ENCODE results near the gene GSTA1.
"Not testable (repeated sequence)": the region's sequence is repeated elsewhere in the genome, so short reads cannot be mapped to it uniquely, and the experiment has no call there.

GSTA1 gene

GRCh38 chr6:52803668-52804255, at the start of gene GSTA1:
TSS of gene GSTA1 (minus strand) at chr6:52803816. CDS start at chr6:52799267, 4,549 bp downstream.
- not testable (repeated sequence) for DNase-seq (ENCODE audit: low read depth)

- no peak for DNase-seq (ENCODE audit: low read depth)
These were observed 45.5 kb upstream of the GSTA1 start for GRCh38 chr6:52849137-52849536.

GRCh38 chr6:52846002-52846401, 42.4 kb upstream of the GSTA1 start:
- no peak for DNase-seq (ENCODE audit: low read depth)

GRCh38 chr6:52843605-52844004, 40.0 kb upstream of the GSTA1 start:
- DNase-seq (ENCODE audit: low read depth): no peak

GRCh38 chr6:52840763-52841585, 37.4 kb upstream of the GSTA1 start, which contains the start of gene GSTA5:
TSS of gene GSTA5 (minus strand) at chr6:52840813.
- DNase-seq (ENCODE audit: low read depth): no peak

GRCh38 chr6:52839124-52840055, 35.8 kb upstream of the GSTA1 start:
- DNase-seq (ENCODE audit: low read depth): peak; percentile 38

- DNase-seq (ENCODE audit: low read depth): no peak
These were observed 30.9 kb upstream of the GSTA1 start for GRCh38 chr6:52834481-52834880.

GRCh38 chr6:52830869-52831268, 27.3 kb upstream of the GSTA1 start:
- not testable (repeated sequence) for DNase-seq (ENCODE audit: low read depth)

GRCh38 chr6:52829046-52829817, 25.6 kb upstream of the GSTA1 start:
- no peak for DNase-seq (ENCODE audit: low read depth)

- not testable (repeated sequence) for DNase-seq (ENCODE audit: low read depth)
These were observed 25.0 kb upstream of the GSTA1 start for GRCh38 chr6:52828621-52829020.

- DNase-seq (ENCODE audit: low read depth): not testable (repeated sequence)
These were observed 23.6 kb upstream of the GSTA1 start for GRCh38 chr6:52827073-52827783.

GRCh38 chr6:52826513-52826912, 22.9 kb upstream of the GSTA1 start:
- no peak for DNase-seq (ENCODE audit: low read depth)

- DNase-seq (ENCODE audit: low read depth): not testable (repeated sequence)
These were observed 22.4 kb upstream of the GSTA1 start for GRCh38 chr6:52825900-52826459.

GRCh38 chr6:52825270-52825793, 21.7 kb upstream of the GSTA1 start:
- DNase-seq (ENCODE audit: low read depth): not testable (repeated sequence)

- DNase-seq (ENCODE audit: low read depth): no peak
These were observed 18.2 kb upstream of the GSTA1 start for GRCh38 chr6:52821842-52822241.

GRCh38 chr6:52820198-52820597, 16.6 kb upstream of the GSTA1 start:
- DNase-seq (ENCODE audit: low read depth): no peak

- peak; percentile 18 for DNase-seq (ENCODE audit: low read depth)
These were observed 11.8 kb upstream of the GSTA1 start for GRCh38 chr6:52815167-52816092.

- not testable (repeated sequence) for DNase-seq (ENCODE audit: low read depth)
These were observed 10.9 kb upstream of the GSTA1 start for GRCh38 chr6:52814545-52814944.

GRCh38 chr6:52809777-52810176, 6.2 kb upstream of the GSTA1 start:
- DNase-seq (ENCODE audit: low read depth): not testable (repeated sequence)
